ENCODE data around the gene BCAS1. TPM values are rescaled to one million over a fixed set of nuclear protein-coding genes. Genes with fewer than 3 reads are reported as not detected.

Gene BCAS1
- total RNA-seq, 2 experiments from 2014 or later = 0.16 to 0.19 TPM

DNA sequence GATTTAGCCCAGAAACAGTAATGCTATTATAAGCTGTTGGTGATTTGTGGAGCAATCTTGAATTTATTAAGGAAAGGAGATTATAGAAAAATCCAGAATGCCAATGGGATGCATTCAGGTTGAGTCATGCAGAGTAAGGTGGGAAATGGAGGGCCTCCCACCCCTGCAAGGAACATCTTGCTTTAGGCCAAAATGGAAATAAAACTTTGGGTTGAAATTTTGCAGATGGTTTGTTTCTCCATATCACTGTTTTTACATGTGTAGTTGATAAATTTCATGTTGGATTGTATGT lies 152.4 kb downstream of the BCAS1 start:
- no peaks in the 10 kb centered on the region for H4K20me1 ChIP-seq (ENCODE audit: insufficient read depth, low read length)
- BruUV-seq (replicated peaks) = no TSS peak
- TF ChIP-seq CTCF (conservative IDR thresholded peaks at IDR 0.05; ENCODE audit: low read length) = no peak
- TF ChIP-seq EZH2phosphoT487 (IDR thresholded peaks at IDR 0.05; ENCODE audit: borderline replicate concordance, low read depth, low read length) = no peak
- H3K4me1 ChIP-seq (ENCODE audit: insufficient read depth, low read length, poor library complexity, severe bottlenecking) = peaks cover 86% of the 10 kb centered on the region
- H3K9me2 ChIP-seq (ENCODE audit: insufficient read depth, low read length) = no peaks in the 10 kb centered on the region
- no peaks in the 10 kb centered on the region for H3K79me2 ChIP-seq (ENCODE audit: insufficient read depth, low read depth, low read length)
- ChIA-PET POLR2A (interaction anchor here (0.6 to 6.3 kb wide), 16 partner anchors 9 to 335 kb away, joined by 3 to 98 read pairs (median 6); partner anchors contain the start of gene ZNF217), CTCF (ENCODE audit: unreplicated experiment) (no interaction called here)
- H3K27ac ChIP-seq (ENCODE audit: low read depth, low read length, poor library complexity, severe bottlenecking) = no peak overlapping the region
- no peak for DNase-seq (ENCODE audit: low spot score)
- no peaks in the 10 kb centered on the region for H3K36me3 ChIP-seq (ENCODE audit: insufficient read depth, low read length)
- H3K4me2 ChIP-seq (ENCODE audit: low read length) = peak overlapping the region; percentile 85; the same call in 1 of the 2 replicates
- H3K4me3 ChIP-seq (ENCODE audit: low read depth, low read length, poor library complexity, severe bottlenecking) = no peak overlapping the region
- peak overlapping the region; percentile 93; the same call in 1 of the 2 replicates for H2AFZ ChIP-seq (ENCODE audit: low read length)
- H3K9me3 ChIP-seq (ENCODE audit: low read length) = no peaks in the 10 kb centered on the region
- intact Hi-C loops (cut with micrococcal nuclease; ENCODE audit: unreplicated experiment) = loop anchor here (5.0 kb wide), 1 partner anchor 326 kb away; the partner anchor contains the start of gene ZNF217

GRCh38 chr20:53917145-53918019 lies 153.0 kb downstream of the BCAS1 start:
- Histone ChIP-seq H3K27ac (ENCODE audit: low read depth, low read length, poor library complexity, severe bottlenecking) (peak overlapping the region; percentile 38), H3K4me2 (ENCODE audit: low read length) (peak overlapping the region; percentile 85)

More at GRCh38 chr20:53917145-53918019, 153.0 kb downstream of the BCAS1 start:
- TF ChIP-seq CTCF (conservative IDR thresholded peaks at IDR 0.05; ENCODE audit: low read length) (no peak), EZH2phosphoT487 (IDR thresholded peaks at IDR 0.05; ENCODE audit: borderline replicate concordance, low read depth, low read length) (no peak)
- H2AFZ ChIP-seq (ENCODE audit: low read length) = peak overlapping the region; percentile 93
- no peak overlapping the region for H3K4me3 ChIP-seq (ENCODE audit: low read depth, low read length, poor library complexity, severe bottlenecking)
- H4K20me1 ChIP-seq (ENCODE audit: insufficient read depth, low read length) = no peaks in the 10 kb centered on the region
- BruUV-seq (replicated peaks) = no TSS peak
- H3K9me2 ChIP-seq (ENCODE audit: insufficient read depth, low read length) = no peaks in the 10 kb centered on the region
- no peak for DNase-seq (ENCODE audit: low spot score)
- H3K9me3 ChIP-seq (ENCODE audit: low read length) = no peaks in the 10 kb centered on the region
- no peaks in the 10 kb centered on the region for H3K79me2 ChIP-seq (ENCODE audit: insufficient read depth, low read depth, low read length)
- peaks cover 81% of the 10 kb centered on the region for H3K4me1 ChIP-seq (ENCODE audit: insufficient read depth, low read length, poor library complexity, severe bottlenecking)
- intact Hi-C loops (cut with micrococcal nuclease; ENCODE audit: unreplicated experiment) = loop anchor here (5.0 kb wide), 1 partner anchor 325 kb away; the partner anchor contains the start of gene ZNF217
- ChIA-PET POLR2A (interaction anchor here (0.6 to 6.3 kb wide), 19 partner anchors 9 to 331 kb away, joined by 3 to 98 read pairs (median 5); partner anchors contain the start of gene ZNF217), CTCF (ENCODE audit: unreplicated experiment) (interaction anchor here (1.1 to 1.9 kb wide), 2 partner anchors 45 to 47 kb away, joined by 4 to 5 read pairs; no protein-coding TSS in a partner anchor)
- no peaks in the 10 kb centered on the region for H3K36me3 ChIP-seq (ENCODE audit: insufficient read depth, low read length)
